C4-2B (cell line): Measurements from ENCODE around the gene THAP7.

ENCODE experiments used
- H3K27ac ChIP-seq: fragments of 450-650 bp; 2 replicates; pipeline ENCODE4 v1.5.1; 2017
- ZFX ChIP-seq: fragments of 450-650 bp; IDR thresholded peaks from 2 replicates; pipeline ENCODE4 v1.6.1; 2017
- TF ChIP-seq, protein P1 (sequence below): fragments of 450-650 bp; conservative IDR thresholded peaks from 2 replicates; pipeline ENCODE4 v1.5.1; 2017; ENCODE audit warnings: mild to moderate bottlenecking

Gene THAP7

GRCh38 chr22:20951932-20952380, 50.0 kb downstream of the THAP7 start:
- TF ChIP-seq, protein P1, sequence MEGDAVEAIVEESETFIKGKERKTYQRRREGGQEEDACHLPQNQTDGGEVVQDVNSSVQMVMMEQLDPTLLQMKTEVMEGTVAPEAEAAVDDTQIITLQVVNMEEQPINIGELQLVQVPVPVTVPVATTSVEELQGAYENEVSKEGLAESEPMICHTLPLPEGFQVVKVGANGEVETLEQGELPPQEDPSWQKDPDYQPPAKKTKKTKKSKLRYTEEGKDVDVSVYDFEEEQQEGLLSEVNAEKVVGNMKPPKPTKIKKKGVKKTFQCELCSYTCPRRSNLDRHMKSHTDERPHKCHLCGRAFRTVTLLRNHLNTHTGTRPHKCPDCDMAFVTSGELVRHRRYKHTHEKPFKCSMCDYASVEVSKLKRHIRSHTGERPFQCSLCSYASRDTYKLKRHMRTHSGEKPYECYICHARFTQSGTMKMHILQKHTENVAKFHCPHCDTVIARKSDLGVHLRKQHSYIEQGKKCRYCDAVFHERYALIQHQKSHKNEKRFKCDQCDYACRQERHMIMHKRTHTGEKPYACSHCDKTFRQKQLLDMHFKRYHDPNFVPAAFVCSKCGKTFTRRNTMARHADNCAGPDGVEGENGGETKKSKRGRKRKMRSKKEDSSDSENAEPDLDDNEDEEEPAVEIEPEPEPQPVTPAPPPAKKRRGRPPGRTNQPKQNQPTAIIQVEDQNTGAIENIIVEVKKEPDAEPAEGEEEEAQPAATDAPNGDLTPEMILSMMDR = no peak
- no peak for TF ChIP-seq ZFX
- H3K27ac ChIP-seq = no peak overlapping the region

DNA sequence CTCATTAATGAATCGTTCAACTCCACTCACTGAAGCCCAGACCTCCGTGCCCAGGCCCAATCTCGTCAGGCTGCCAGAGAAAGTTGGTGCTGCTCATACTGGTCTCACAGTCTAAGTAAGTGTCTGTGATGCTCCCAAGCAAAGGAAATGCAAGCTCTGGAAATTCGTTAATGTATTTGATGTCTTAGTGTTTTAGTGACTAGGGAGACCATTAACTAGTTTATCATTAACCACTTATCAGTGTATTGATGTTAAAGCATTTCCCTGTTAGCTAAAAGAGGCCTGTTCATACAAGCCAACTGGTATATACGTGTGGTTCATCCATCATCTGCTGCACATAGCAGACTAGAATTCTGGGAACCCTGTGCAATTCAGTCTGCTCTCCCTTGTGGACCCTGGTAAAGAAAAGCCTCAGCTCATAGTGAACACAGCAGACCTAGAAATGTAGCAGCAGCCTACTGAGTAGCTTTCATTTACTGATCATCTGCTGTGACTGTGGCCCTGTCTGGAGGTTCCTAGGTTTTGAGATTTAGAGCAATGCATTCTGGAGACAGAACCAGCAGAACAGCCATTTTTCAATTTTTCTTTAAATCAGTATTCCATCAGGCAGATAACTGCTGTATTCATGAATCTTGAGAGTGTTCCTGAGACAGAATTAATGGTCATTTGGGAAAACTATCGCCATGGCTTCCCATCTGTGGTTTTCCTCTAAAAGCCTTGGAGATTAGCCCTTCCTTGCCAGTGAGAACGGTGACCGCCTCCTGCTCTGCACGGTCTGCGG, 50.6 kb downstream of the THAP7 start:
- H3K27ac ChIP-seq = no peak overlapping the region
- TF ChIP-seq, protein P1 = no peak
- no peak for TF ChIP-seq ZFX

DNA sequence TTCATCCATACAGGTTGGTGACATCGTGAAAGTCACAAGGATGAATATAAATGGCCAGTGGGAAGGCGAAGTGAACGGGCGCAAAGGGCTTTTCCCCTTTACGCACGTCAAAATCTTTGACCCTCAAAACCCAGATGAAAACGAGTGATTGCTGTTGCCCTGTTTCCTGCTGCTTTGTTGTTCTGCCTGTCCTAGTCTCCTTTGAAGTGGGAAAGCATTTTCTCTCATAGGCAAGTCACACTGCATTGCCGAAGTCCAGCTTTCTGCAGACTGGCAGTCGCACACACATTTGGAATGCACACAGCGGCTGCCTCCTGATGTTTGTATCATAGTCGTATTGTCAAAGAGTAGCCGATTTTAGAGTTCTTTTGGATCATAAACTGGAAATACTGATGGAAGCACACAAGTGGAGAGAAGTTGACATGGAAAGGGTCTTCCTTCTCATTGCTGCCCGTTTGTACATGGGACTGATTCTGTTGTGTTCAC, 52.2 kb downstream of the THAP7 start:
- H3K27ac ChIP-seq = no peak overlapping the region
- TF ChIP-seq, protein P1 = no peak
- no peak for TF ChIP-seq ZFX
